ENCODE results near the gene PRKN.
A peak's percentile ranks its signal among the peaks of the same experiment; 100 is the strongest.

The PRKN gene

GRCh38 chr6:162727322-162728182 is at the start of gene PRKN, which contains the start of gene PACRG:
Gene PRKN, minus strand, starts transcription at chr6:162727766.
Gene PACRG, plus strand, starts transcription at chr6:162727974.
- peak; percentile 77 to 99 (median 97) for DNase-seq

GRCh38 chr6:162777091-162777490 is 49.5 kb upstream of the PRKN start:
- no peak for DNase-seq

- no peak for DNase-seq
Observed at GRCh38 chr6:162773996-162774395, 46.4 kb upstream of the PRKN start.

- no peak for DNase-seq
Observed at GRCh38 chr6:162772466-162772865, 44.9 kb upstream of the PRKN start.

GRCh38 chr6:162770955-162771354 is 43.4 kb upstream of the PRKN start:
- DNase-seq = no peak

GRCh38 chr6:162770136-162770535 is 42.6 kb upstream of the PRKN start:
- no peak for DNase-seq

GRCh38 chr6:162753775-162754174 is 26.2 kb upstream of the PRKN start:
- no peak for DNase-seq

- DNase-seq = no peak
Observed at GRCh38 chr6:162751211-162751859, 23.8 kb upstream of the PRKN start.

- DNase-seq = no peak
Observed at GRCh38 chr6:162750776-162751175, 23.2 kb upstream of the PRKN start.

- DNase-seq = no peak
Observed at GRCh38 chr6:162736961-162737360, 9.4 kb upstream of the PRKN start.

GRCh38 chr6:162733489-162733888 is 5.9 kb upstream of the PRKN start:
- no peak for DNase-seq

- DNase-seq = no peak
Observed at GRCh38 chr6:162730502-162730901, 2.9 kb upstream of the PRKN start.

- no peak for DNase-seq
Observed at GRCh38 chr6:162728706-162729105, 1.1 kb upstream of the PRKN start.

GRCh38 chr6:162728197-162728596 is 631 bp upstream of the PRKN start:
- peak in 12 of 51 donors; percentile 9 to 74 (median 56) for DNase-seq

- DNase-seq = peak in 2 of 51 donors; percentile 33 to 47
Observed at GRCh38 chr6:162726947-162727321, 632 bp downstream of the PRKN start.

GRCh38 chr6:162722633-162723032 is 4.9 kb downstream of the PRKN start:
- no peak for DNase-seq

- DNase-seq = no peak
Observed at GRCh38 chr6:162722226-162722625, 5.3 kb downstream of the PRKN start.

- no peak for DNase-seq
Observed at GRCh38 chr6:162721404-162721687, 6.2 kb downstream of the PRKN start.

- no peak for DNase-seq
Observed at GRCh38 chr6:162719528-162719927, 8.0 kb downstream of the PRKN start.

GRCh38 chr6:162715601-162716000 is 12.0 kb downstream of the PRKN start:
- no peak for DNase-seq

GRCh38 chr6:162713974-162714780 is 13.4 kb downstream of the PRKN start:
- peak in 1 of 51 donors; percentile 3 for DNase-seq

GRCh38 chr6:162712694-162713093 is 14.9 kb downstream of the PRKN start:
- DNase-seq = no peak

Measured in hypothalamus (tissue), 51 donors.